Type B pancreatic cell (in vitro differentiated cells): ENCODE data around the gene TMEM171. TPM values are rescaled to one million over a fixed set of nuclear protein-coding genes. Genes with fewer than 3 reads are reported as not detected.

Experiments
- DNase-seq: peaks from one replicate; pipeline ENCODE4 v3.0.0; 2021; ENCODE audit warnings: mixed read lengths; ENCODE audit not compliant: unreplicated experiment; ENCODE audit errors: extremely low spot score
- H3K27ac Mint-ChIP-seq: 2 replicates; pipeline ENCODE4 v1.8.0; 2021; ENCODE audit warnings: mild to moderate bottlenecking, mixed read lengths
- H3K27me3 Mint-ChIP-seq: 2 replicates; pipeline ENCODE4 v1.8.0; 2021; ENCODE audit warnings: mixed read lengths
- H3K36me3 Mint-ChIP-seq: 2 replicates; pipeline ENCODE4 v1.8.0; 2021; ENCODE audit warnings: mixed read lengths
- H3K4me1 Mint-ChIP-seq: one replicate; pipeline ENCODE4 v1.8.0; 2021; ENCODE audit warnings: mixed read lengths; ENCODE audit not compliant: unreplicated experiment
- H3K4me3 Mint-ChIP-seq: 2 replicates; pipeline ENCODE4 v1.8.0; 2021; ENCODE audit warnings: mild to moderate bottlenecking, mixed read lengths
- H3K9me3 Mint-ChIP-seq: 2 replicates; pipeline ENCODE4 v1.8.0; 2021; ENCODE audit warnings: mixed read lengths
- CTCF ChIP-seq: fragments of 200-600 bp; sonication (generic); conservative IDR thresholded peaks from 2 replicates; pipeline ENCODE4 v1.5.0; 2021; ENCODE audit warnings: antibody characterized with exemption, mild to moderate bottlenecking
- total RNA-seq: library from RNA; stranded (reverse); gene quantifications from 2 replicates; pipeline ENCODE4 v1.2.1, GENCODE V29; 2021; ENCODE audit warnings: low replicate concordance

The TMEM171 gene
- total RNA-seq, 1 donor from 2014 or later = 1.3 TPM

GRCh38 chr5:73157414-73158303 lies 37.3 kb downstream of the TMEM171 start:
- Mint-ChIP-seq H3K4me1 (no peaks in the 10 kb centered on the region), H3K9me3 (no peaks in the 10 kb centered on the region), H3K4me3 (no peak overlapping the region), H3K27me3 (peaks cover 12% of the 10 kb centered on the region), H3K36me3 (no peaks in the 10 kb centered on the region), H3K27ac (no peak overlapping the region)
- DNase-seq = no peak
- no peak for TF ChIP-seq CTCF

- no peak overlapping the region for H3K4me3 Mint-ChIP-seq
- H3K27ac Mint-ChIP-seq = no peak overlapping the region
Measured at GRCh38 chr5:73158313-73158712, 37.9 kb downstream of the TMEM171 start.

GRCh38 chr5:73160239-73160671 lies 39.9 kb downstream of the TMEM171 start:
- no peak overlapping the region for H3K27ac Mint-ChIP-seq
- H3K36me3 Mint-ChIP-seq = no peaks in the 10 kb centered on the region
- H3K27me3 Mint-ChIP-seq = peaks cover 15% of the 10 kb centered on the region
- H3K9me3 Mint-ChIP-seq = no peaks in the 10 kb centered on the region
- H3K4me1 Mint-ChIP-seq = no peaks in the 10 kb centered on the region
- no peak overlapping the region for H3K4me3 Mint-ChIP-seq
- no peak for DNase-seq
- TF ChIP-seq CTCF = no peak

More at GRCh38 chr5:73158313-73158712, 37.9 kb downstream of the TMEM171 start:
- Mint-ChIP-seq H3K9me3 (no peaks in the 10 kb centered on the region), H3K4me1 (no peaks in the 10 kb centered on the region), H3K36me3 (no peaks in the 10 kb centered on the region), H3K27me3 (peaks cover 10% of the 10 kb centered on the region)
- no peak for TF ChIP-seq CTCF
- no peak for DNase-seq

GRCh38 chr5:73170522-73170921 lies 50.1 kb downstream of the TMEM171 start:
- no peak overlapping the region for H3K4me3 Mint-ChIP-seq
- H3K36me3 Mint-ChIP-seq = no peaks in the 10 kb centered on the region
- DNase-seq = no peak
- no peak overlapping the region for H3K27ac Mint-ChIP-seq
- H3K9me3 Mint-ChIP-seq = no peaks in the 10 kb centered on the region
- peak; percentile 52 for TF ChIP-seq CTCF
- peaks cover 28% of the 10 kb centered on the region for H3K27me3 Mint-ChIP-seq
- no peaks in the 10 kb centered on the region for H3K4me1 Mint-ChIP-seq

- H3K9me3 Mint-ChIP-seq = no peaks in the 10 kb centered on the region
- no peak overlapping the region for H3K4me3 Mint-ChIP-seq
- peaks cover 18% of the 10 kb centered on the region for H3K27me3 Mint-ChIP-seq
- no peaks in the 10 kb centered on the region for H3K4me1 Mint-ChIP-seq
- no peak for TF ChIP-seq CTCF
- DNase-seq = no peak
- no peak overlapping the region for H3K27ac Mint-ChIP-seq
- no peaks in the 10 kb centered on the region for H3K36me3 Mint-ChIP-seq
Measured at GRCh38 chr5:73171495-73171894, 51.1 kb downstream of the TMEM171 start.
